ENCODE data around the gene ALK.

DNA sequence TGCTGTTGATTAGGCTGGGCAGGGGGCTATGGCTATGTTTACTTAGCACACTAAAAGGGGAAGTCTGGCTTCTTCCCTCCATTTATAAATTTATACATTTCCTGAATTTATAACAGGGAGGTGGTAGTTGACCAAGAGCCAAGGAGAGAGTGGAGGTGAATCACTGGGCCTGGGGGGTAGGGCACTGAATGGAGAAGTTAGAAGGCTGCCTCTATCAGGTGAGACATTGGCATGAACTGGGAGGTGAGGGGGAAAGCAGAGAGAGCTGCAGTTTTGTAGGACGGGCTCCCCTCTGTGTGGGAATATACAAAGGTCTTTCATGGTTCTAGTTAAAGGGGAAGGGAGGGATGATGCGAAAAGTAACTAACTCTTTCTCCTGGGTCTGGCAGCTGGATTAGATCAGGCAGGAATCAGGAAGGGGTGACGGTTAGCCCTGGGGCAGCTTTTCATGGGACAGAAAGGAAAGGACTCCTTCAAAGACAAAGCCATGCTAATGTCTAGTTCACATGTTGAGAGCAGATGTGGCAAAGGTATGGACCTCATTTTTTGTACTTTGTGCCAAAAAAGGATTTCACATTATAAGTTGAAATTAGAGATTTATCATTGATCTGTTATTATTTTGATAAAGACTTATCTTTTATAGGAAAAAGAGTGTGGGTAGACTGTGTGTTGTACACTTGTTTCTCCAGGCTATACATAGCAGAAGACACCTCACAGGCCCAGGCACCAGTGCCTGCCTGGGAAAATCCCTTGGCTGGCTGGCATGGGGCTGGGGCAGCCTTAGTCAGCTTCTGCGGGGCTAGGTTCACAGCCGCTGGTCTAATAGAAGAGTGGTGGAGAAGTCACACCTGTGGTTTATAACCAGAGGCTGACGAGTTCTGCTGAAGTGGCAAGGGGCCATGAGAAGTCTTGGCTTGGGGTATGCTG is 647.4 kb downstream of the ALK start:
- TF ChIP-seq, protein P1, sequence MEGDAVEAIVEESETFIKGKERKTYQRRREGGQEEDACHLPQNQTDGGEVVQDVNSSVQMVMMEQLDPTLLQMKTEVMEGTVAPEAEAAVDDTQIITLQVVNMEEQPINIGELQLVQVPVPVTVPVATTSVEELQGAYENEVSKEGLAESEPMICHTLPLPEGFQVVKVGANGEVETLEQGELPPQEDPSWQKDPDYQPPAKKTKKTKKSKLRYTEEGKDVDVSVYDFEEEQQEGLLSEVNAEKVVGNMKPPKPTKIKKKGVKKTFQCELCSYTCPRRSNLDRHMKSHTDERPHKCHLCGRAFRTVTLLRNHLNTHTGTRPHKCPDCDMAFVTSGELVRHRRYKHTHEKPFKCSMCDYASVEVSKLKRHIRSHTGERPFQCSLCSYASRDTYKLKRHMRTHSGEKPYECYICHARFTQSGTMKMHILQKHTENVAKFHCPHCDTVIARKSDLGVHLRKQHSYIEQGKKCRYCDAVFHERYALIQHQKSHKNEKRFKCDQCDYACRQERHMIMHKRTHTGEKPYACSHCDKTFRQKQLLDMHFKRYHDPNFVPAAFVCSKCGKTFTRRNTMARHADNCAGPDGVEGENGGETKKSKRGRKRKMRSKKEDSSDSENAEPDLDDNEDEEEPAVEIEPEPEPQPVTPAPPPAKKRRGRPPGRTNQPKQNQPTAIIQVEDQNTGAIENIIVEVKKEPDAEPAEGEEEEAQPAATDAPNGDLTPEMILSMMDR (conservative IDR thresholded peaks at IDR 0.05; ENCODE audit: low read depth, low read length) = no peak
- no peak for TF ChIP-seq EZH2 (IDR thresholded peaks at IDR 0.05; ENCODE audit: borderline replicate concordance, low read depth, low read length, poor library complexity, severe bottlenecking)

Measured in A673 (cell line).